Muscle of leg (tissue), 11 donors: ENCODE data around the gene ZBP1. TPM values are rescaled to one million over a fixed set of nuclear protein-coding genes. Genes with fewer than 3 reads are reported as not detected.

Source experiments
- DNase-seq: peaks from one replicate; pipeline ENCODE4 v3.0.0; 2013
- H3K27ac ChIP-seq: one replicate; pipeline ENCODE4 v1.5.1; 2013; ENCODE audit warnings: mild to moderate bottlenecking, low read length, control low read depth
- H3K27me3 ChIP-seq: one replicate; pipeline ENCODE4 v1.6.1; 2013; ENCODE audit warnings: low read length; ENCODE audit not compliant: control insufficient read depth, insufficient read depth
- H3K36me3 ChIP-seq: one replicate; pipeline ENCODE4 v1.6.1; 2013; ENCODE audit warnings: low read length; ENCODE audit not compliant: control insufficient read depth, insufficient read depth
- H3K4me1 ChIP-seq: one replicate; pipeline ENCODE4 v1.6.1; 2013; ENCODE audit warnings: low read length; ENCODE audit not compliant: control insufficient read depth, insufficient read depth
- H3K4me3 ChIP-seq: one replicate; pipeline ENCODE4 v1.5.1; 2013; ENCODE audit warnings: low read length, control low read depth
- H3K9me3 ChIP-seq: replicated peaks from 2 replicates; pipeline ENCODE4 v1.6.1; 2013; ENCODE audit warnings: low read depth, low read length; ENCODE audit not compliant: control insufficient read depth
- WGBS: methylation state at CpG from one replicate; pipeline ENCODE4 v1.1.5; 2013; ENCODE audit warnings: missing lambda C conversion rate; ENCODE audit not compliant: insufficient coverage; 5-methylcytosine and 5-hydroxymethylcytosine counted together
- polyA plus RNA-seq, 8 donors: library from polyadenylated mRNA; unstranded; fragments of 120-200 nt; gene quantifications; one replicate each; pipeline versions ENCODE4 v1.2.1 to v1.2.3, GENCODE V29; 2013; ENCODE audit warnings: inconsistent platforms in 1 of 8, low replicate concordance in 1 of 8; ENCODE audit not compliant: insufficient read length in 8 of 8, insufficient read depth in 1 of 8
- total RNA-seq: library from RNA; stranded (reverse); fragments of 120-200 nt; gene quantifications from one replicate; pipeline ENCODE4 v1.2.4, GENCODE V29; 2013

The ZBP1 gene
- total and polyA plus RNA-seq, 9 donors, result 0.04 to 0.18 (median 0.11) TPM; not detected in 3

DNA sequence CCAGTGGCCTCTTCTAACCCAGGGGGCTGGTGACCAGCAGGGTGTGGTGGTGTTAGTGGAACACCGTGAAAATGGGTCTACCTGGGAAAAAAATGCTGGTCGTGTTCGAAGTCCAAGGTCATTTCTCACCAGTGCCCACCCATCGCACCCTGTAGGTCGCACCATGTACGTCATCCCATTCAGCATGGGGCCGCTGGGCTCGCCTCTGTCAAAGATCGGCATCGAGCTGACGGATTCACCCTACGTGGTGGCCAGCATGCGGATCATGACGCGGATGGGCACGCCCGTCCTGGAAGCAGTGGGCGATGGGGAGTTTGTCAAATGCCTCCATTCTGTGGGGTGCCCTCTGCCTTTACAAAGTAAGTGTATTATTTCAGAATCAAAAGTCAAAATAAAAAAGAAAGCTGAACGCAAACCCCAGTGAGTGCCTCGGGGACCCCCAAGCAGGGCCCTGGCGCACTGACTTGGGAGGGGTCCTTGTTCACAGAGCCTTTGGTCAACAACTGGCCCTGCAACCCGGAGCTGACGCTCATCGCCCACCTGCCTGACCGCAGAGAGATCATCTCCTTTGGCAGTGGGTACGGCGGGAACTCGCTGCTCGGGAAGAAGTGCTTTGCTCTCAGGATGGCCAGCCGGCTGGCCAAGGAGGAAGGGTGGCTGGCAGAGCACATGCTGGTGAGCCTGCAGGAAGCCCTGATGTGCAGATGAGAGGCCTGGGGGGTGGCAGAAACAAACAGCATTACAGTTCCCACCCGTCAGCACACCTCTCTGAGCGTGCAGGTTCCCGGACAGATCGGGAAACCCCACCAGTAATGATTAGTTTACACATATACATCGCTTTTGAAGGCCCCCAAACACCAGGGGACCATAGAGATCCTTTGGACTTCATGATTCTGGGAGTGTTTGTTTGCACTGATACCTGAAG, 57.4 kb downstream of the ZBP1 start:
- no peak overlapping the region for H3K4me3 ChIP-seq
- H3K27me3 ChIP-seq, result peaks cover 25% of the 10 kb centered on the region
- H3K27ac ChIP-seq, result no peak overlapping the region
- 94% methylated on average over 20 of the region's 35 CpGs for WGBS
- peaks cover 7% of the 10 kb centered on the region for H3K4me1 ChIP-seq
- H3K9me3 ChIP-seq, result no peaks in the 10 kb centered on the region
- DNase-seq, result no peak
- H3K36me3 ChIP-seq, result no peaks in the 10 kb centered on the region

DNA sequence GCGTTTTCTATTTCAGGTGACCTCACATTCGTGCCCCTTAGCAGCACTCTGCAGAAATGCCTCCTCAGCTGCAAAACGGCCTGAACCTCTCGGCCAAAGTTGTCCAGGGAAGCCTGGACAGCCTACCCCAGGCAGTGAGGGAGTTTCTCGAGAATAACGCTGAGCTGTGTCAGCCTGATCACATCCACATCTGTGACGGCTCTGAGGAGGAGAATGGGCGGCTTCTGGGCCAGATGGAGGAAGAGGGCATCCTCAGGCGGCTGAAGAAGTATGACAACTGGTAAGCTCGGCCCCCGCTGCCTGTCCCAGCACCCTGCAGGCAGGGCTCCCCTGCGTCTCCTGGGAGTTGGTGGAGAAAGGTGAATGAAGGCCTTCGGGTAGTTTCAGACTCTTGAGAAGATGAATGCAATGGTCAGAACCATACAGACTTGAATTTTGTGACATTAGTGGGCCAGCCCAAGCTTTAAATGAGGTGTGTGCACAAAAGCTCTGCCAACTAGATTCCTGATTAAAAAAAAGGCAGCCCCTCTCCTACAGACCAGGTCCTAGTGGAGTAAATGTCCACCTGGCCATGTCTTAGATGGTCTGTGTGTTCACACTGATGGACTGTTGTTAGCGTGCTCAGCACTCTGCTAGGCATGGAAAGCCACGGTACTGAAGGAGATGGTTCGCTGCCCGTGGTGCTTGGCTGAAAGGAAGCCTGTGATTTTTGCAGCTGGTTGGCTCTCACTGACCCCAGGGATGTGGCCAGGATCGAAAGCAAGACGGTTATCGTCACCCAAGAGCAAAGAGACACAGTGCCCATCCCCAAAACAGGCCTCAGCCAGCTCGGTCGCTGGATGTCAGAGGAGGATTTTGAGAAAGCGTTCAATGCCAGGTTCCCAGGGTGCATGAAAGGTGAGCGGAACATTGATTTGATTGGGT, 58.6 kb downstream of the ZBP1 start:
- no peaks in the 10 kb centered on the region for H3K36me3 ChIP-seq
- peaks cover 27% of the 10 kb centered on the region for H3K27me3 ChIP-seq

GRCh38 chr20:57560554-57561355, 59.5 kb downstream of the ZBP1 start, which contains the start of gene PCK1:
Gene PCK1 (plus strand): TSS chr20:57561110. CDS start chr20:57561412, 302 bp downstream.
- Histone ChIP-seq H3K27me3 (peaks cover 30% of the 10 kb centered on the region), H3K36me3 (no peaks in the 10 kb centered on the region), H3K4me3 (no peak within 1 kb of the TSS), H3K27ac (no peak within 1 kb of the TSS), H3K9me3 (no peaks in the 10 kb centered on the region), H3K4me1 (peaks cover 7% of the 10 kb centered on the region)
- peak; percentile 52 for DNase-seq
- WGBS, result 43% methylated on average over 6 of the region's 14 CpGs

More for the DNA sequence above, 58.6 kb downstream of the ZBP1 start:
- Histone ChIP-seq H3K9me3 (no peaks in the 10 kb centered on the region), H3K4me1 (peaks cover 7% of the 10 kb centered on the region), H3K4me3 (no peak overlapping the region), H3K27ac (no peak overlapping the region)
- WGBS, result 57% methylated on average over 11 of the region's 24 CpGs
- DNase-seq, result no peak

GRCh38 chr20:57559658-57560553, 60.3 kb downstream of the ZBP1 start:
- Histone ChIP-seq H3K4me3 (no peak overlapping the region), H3K36me3 (no peaks in the 10 kb centered on the region), H3K9me3 (no peaks in the 10 kb centered on the region), H3K27me3 (peaks cover 34% of the 10 kb centered on the region), H3K4me1 (peaks cover 7% of the 10 kb centered on the region), H3K27ac (no peak overlapping the region)
- 100% methylated on average over 1 of the region's 8 CpGs for WGBS
- peak; percentile 18 for DNase-seq

DNA sequence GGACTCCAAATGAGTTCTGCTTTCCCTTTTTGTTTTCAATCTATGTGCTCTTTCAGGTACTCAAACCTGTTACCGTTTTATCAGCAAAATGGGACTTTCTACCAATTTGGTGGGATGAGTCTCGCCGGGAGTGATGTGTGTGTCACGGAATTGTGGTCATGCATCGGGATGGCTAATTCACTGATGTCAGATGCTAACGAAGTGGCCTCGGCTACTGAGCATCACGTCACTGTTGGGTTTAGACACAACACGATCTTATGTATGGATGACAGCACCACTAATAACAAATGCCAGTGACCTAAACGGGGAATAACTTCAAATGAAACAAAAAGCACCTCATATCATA, 61.0 kb downstream of the ZBP1 start:
- Histone ChIP-seq H3K36me3 (no peaks in the 10 kb centered on the region), H3K27ac (no peak overlapping the region), H3K4me3 (no peak overlapping the region), H3K9me3 (no peaks in the 10 kb centered on the region), H3K27me3 (peaks cover 32% of the 10 kb centered on the region), H3K4me1 (peaks cover 7% of the 10 kb centered on the region)
- no peak for DNase-seq
- 91% methylated on average over 6 of the region's 10 CpGs for WGBS

DNA sequence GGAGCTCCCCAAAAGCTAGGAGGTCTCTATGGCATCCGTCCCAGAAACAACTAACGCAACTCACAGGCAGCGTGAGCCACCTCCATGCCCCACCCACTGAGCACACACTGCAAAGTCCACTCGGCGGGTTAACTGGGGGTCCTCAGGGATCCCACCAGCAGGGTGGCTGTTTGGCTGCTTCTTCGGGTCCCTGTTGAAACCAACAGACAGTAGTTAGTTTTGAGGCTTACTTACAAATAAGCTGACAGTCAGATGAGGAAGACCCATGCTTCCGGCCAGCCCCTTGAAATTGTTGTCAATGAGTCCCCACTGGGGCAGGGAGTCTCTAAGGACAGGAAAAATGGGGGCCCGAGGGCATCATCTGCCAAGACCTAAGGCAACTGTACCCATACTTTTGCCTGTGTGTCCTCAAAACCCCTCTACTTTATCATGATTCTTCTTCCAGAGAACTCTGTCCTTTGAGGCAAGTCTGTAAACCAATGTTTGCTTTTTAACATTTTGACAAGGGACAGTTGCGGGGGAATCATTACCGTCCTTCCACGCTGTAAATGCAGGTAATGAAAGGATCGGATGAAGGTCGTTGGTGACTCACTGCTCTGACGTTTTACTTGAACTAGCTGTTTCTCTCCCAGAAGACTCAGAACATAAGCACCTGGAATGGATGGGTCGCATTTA, 61.5 kb downstream of the ZBP1 start:
- Histone ChIP-seq H3K4me1 (peaks cover 7% of the 10 kb centered on the region), H3K27me3 (peaks cover 31% of the 10 kb centered on the region), H3K36me3 (no peaks in the 10 kb centered on the region), H3K27ac (no peak overlapping the region), H3K4me3 (no peak overlapping the region), H3K9me3 (no peaks in the 10 kb centered on the region)
- 40% methylated on average over 13 of the region's 15 CpGs for WGBS
- DNase-seq, result no peak

- no peaks in the 10 kb centered on the region for H3K36me3 ChIP-seq
- no peaks in the 10 kb centered on the region for H3K9me3 ChIP-seq
- no peak overlapping the region for H3K4me3 ChIP-seq
- no peak for DNase-seq
- peaks cover 31% of the 10 kb centered on the region for H3K27me3 ChIP-seq
- peaks cover 7% of the 10 kb centered on the region for H3K4me1 ChIP-seq
- H3K27ac ChIP-seq, result no peak overlapping the region
- WGBS, result no CpG with 5 or more reads among the region's 9 CpGs
Observed at GRCh38 chr20:57557926-57558613, 62.2 kb downstream of the ZBP1 start.

- Histone ChIP-seq H3K36me3 (no peaks in the 10 kb centered on the region), H3K4me3 (no peak overlapping the region), H3K27ac (no peak overlapping the region), H3K27me3 (peaks cover 31% of the 10 kb centered on the region), H3K9me3 (no peaks in the 10 kb centered on the region), H3K4me1 (peaks cover 7% of the 10 kb centered on the region)
- WGBS, result 100% methylated on average over 3 of the region's 3 CpGs
- no peak for DNase-seq
Observed at GRCh38 chr20:57556980-57557274, 63.3 kb downstream of the ZBP1 start.
